K562 treated with DMSO at 1 percent for 24 hours (cell line): ENCODE measurements around the gene CMTM2. TPM values are rescaled to one million over a fixed set of nuclear protein-coding genes. Genes with fewer than 3 reads are reported as not detected.

Source experiments
- total RNA-seq: library from RNA; unstranded; fragments of 300-600 nt; gene quantifications from 2 replicates; pipeline ENCODE4 v1.2.3, GENCODE V29; 2022; ENCODE audit warnings: low read depth; ENCODE audit not compliant: insufficient read depth

Gene CMTM2, protein sequence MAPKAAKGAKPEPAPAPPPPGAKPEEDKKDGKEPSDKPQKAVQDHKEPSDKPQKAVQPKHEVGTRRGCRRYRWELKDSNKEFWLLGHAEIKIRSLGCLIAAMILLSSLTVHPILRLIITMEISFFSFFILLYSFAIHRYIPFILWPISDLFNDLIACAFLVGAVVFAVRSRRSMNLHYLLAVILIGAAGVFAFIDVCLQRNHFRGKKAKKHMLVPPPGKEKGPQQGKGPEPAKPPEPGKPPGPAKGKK
- not detected in 2 replicates for total RNA-seq

DNA sequence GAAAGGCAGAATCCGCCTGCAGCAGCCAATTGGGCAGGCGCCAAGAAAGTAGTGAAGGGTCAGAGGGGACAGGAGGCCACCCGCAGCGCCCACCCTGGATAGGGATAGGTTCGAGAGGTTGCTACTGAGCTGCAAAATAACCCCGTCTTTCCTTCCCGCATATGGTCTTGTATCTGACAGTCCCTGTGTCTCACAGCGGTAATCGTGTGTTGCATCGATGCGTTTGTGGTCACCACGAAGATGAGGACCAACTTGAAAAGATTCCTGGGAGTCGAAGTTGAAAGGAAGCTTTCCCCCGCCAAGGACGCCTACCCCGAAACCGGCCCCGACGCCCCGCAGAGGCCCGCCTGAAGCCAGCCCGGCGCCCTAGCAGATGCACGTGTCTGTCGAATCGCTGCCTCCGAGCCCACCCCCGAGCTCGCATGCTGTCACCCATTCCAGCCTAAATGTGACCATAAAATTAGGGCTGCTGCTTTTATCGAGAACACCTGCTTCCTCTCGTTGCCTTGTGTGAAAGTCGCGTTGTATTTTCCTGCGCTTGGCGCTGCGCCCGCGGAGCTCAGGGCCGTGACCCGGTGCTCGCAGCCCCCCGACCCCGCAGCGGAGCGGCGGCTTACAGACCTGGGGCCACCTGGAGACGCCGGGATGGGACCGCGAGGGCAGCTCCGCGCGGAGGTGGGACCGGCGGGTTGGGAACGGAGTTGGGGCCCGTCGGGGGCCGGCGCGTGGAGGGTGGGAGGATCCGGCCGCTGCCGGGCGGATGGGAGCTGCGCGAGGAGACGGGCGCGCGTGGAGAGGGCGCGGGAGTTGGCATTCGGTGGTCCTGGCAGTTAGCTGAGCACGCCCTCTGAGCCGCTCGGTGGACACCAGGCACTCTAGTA, at the start of gene CMTM2:
CMTM2 (plus strand) TSS at position 813 of the 881 bp plus-strand sequence. CDS start 145 bp downstream, outside the sequence.

DNA sequence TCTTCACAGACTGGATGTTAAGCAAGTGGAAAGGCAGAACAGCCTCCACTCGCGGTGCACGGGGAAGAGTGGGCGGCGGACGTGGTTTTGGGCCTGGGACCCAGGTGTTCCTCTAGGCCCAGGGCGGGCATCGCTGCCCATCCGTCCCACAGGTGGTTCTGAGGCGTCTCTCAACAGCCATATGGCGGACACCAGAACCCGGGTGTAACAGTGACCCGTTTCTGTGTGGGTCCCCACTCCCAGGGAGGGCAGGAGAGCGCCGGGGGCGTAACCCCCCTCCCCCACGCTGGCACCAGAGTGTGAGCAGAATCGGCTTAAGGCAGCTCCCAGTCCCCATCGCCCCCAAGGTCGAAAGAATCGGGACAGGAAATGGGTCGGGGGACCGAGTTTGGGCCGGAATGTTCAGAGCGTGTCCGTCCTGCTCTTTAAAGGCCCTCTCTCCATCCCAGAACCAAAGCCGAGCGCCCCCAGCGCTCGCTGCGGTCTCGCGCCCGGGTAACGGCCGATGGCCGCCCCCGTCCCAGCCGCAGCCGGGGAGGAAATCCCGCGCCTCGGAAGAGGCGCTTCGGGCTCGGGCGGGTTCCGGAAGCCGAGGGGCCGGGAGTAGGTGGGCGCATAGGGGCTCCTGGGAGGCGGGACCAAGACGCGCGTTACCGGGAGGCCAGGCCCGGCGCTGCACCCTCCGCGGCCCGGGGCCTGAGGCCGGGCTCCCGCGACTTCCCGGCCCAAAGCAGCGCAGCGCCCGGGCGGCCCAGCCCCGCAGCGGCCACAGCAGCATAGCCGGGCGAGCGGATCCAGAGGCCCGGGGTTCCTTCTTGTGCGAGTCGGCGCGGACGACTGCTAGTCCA, 29.8 kb upstream of the CMTM2 start, which contains the start of gene TK2:
TK2 (minus strand) TSS at position 839 of the 848 bp plus-strand sequence; CDS start at position 778, 61 bp downstream.

DNA sequence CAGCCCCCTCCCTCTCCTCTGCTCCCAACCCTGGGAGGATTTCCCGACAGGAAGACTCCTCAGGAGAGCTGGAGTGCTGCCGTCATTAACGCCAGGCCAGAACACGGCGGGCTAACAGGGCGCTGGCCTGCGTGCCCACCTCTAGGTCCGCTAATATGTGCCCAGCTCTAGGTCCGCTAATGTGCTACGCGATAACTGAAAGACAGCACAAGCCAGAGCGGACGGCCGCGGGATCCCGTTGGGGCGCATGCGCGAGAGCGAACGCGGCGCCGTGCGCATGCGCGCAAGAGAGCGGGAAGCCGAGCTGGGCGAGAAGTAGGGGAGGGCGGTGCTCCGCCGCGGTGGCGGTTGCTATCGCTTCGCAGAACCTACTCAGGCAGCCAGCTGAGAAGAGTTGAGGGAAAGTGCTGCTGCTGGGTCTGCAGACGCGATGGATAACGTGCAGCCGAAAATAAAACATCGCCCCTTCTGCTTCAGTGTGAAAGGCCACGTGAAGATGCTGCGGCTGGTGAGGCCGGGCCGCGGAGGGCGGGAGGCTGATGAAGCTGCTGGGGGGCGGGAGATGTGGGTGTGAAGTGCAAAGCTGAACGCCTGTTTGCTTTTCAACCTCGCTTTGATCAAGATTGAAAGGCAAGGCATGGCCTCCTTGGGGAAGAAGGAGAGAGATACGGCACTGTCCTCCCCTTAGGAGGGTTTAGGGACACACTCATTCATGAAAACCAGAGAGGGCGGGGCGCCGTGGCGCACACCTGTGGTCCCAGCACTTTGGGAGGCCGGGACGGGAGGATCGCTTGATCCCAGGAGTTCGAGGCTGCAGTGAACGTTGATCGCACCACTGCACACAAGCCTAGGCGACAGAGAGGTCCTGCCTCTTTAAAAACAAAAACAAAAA, 26.7 kb upstream of the CMTM2 start, which contains the start of gene CKLF:
CKLF (plus strand) TSS at position 291 of the 892 bp plus-strand sequence; CDS start at position 431, 140 bp downstream.

DNA sequence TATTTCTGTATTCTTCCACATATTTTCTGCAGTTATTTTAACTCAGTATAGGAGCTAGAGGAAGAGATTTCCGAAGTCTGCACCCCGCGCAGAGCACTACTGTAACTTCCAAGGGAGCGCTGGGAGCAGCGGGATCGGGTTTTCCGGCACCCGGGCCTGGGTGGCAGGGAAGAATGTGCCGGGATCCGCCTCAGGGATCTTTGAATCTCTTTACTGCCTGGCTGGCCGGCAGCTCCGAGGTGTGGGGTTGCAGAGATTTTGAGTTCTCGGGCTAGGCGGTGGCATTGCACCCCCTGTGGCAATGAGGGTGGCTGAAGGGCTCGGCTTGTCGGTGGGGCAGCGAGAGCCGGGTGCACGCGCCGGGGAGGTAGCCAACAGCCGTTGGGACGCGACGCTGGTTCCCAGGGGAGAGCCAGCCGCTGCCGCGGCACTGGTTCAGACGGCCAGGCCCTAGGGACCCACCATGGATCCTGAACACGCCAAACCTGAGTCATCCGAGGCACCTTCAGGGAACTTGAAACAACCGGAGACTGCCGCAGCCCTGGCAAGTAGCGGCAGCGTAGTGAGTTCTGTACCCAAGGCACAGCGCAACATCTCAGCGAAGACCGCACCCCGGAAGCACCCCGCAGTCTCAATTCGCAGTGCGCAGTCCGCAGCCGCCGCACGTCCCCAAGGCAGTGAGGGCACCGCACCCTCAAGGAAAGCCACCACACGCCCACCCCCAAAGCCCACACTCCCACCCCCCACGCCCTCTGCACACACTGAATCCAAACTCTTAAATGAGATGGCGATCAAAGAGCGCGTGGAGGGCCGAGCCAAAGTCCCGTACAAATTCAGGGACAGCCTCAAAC, 13.0 kb upstream of the CMTM2 start, which contains the start of gene CMTM1:
CMTM1 (plus strand) TSS at position 389 of the 851 bp plus-strand sequence; CDS start at position 464, 75 bp downstream.

DNA sequence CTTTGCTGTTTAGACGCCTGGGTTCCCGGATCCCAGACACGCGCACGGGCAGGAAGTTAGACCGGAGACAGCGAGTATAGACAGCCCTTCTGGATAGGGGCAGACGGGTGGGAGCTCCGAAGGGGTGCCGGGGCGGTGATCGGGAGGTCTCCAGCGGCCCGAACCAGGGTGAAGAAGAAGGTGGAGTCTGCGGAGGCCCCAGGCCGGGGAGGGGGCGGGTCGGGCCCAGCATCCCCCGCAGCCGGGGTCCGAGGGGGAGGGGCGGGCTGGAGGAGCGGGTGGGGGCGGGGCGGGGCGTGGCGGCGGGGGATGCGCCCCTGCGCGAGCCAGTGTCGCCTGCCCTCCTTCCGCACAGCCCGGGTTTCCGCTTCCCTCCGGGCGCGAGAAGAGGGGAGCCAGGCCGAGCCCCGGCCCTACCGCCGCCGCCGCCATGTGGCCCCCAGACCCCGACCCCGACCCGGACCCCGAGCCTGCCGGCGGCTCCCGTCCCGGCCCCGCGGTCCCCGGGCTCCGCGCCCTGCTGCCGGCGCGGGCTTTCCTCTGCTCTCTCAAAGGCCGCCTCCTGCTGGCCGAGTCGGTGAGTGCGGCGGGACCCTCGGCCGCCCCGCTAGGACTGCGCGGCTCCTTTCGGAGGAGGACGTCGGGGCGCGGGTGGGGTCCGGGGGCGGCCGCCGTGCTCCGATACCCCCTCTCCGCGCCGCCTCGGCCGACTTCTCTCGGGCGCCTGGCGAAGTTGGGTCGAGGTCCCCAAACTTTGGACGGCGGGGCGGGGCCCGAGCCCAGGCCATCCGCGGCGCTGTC, 25.3 kb downstream of the CMTM2 start, which contains the start of gene CMTM3:
CMTM3 (plus strand) TSS at position 329 of the 801 bp plus-strand sequence; CDS start at position 431, 102 bp downstream.

Other genes with a start within 250 kb of the CMTM2 start
- gene CDH5, start 212.8 kb upstream of the CMTM2 start, total RNA-seq, result not detected in 2 replicates
- gene BEAN1, start 152.2 kb upstream of the CMTM2 start, total RNA-seq, result not detected in 2 replicates
- gene TK2, start 29.3 kb upstream of the CMTM2 start, total RNA-seq, result 9.3 and 9.5 TPM in 2 replicates
- 163 and 191 TPM in 2 replicates for gene CKLF, start 26.9 kb upstream of the CMTM2 start, total RNA-seq
- gene CMTM1, start 13.0 kb upstream of the CMTM2 start, total RNA-seq, result 5.9 and 6.3 TPM in 2 replicates
- 82.9 and 86.4 TPM in 2 replicates for gene CMTM3, start 25.2 kb downstream of the CMTM2 start, total RNA-seq
- 17.1 and 19.1 TPM in 2 replicates for gene CMTM4, start 117.3 kb downstream of the CMTM2 start, total RNA-seq
- 21.9 and 24.1 TPM in 2 replicates for gene DYNC1LI2, start 172.1 kb downstream of the CMTM2 start, total RNA-seq
- gene TERB1, start 222.1 kb downstream of the CMTM2 start, total RNA-seq, result not detected in 2 replicates